Lower leg skin (tissue), 4 donors: Measurements from ENCODE around the gene FGF22. TPM values are rescaled to one million over a fixed set of nuclear protein-coding genes. Genes with fewer than 3 reads are reported as not detected.

Source experiments
- DNase-seq, 2 donors: peaks; one replicate each; pipeline ENCODE4 v3.0.0-alpha.2; 2019; ENCODE audit warnings: low spot score in 2 of 2
- H3K4me3 ChIP-seq: fragments of 200-600 bp; sonication (generic); 2 replicates; pipeline ENCODE4 v1.5.1; 2017; ENCODE audit warnings: mild to moderate bottlenecking, low read depth; ENCODE audit not compliant: poor library complexity, severe bottlenecking
- POLR2A ChIP-seq, 2 donors: fragments of 450-650 bp; IDR thresholded peaks; one replicate each; pipeline ENCODE4 v1.6.1; 2016 to 2017; ENCODE audit warnings: antibody characterized with exemption in 2 of 2, mild to moderate bottlenecking in 1 of 2, moderate library complexity in 1 of 2
- WGBS, 2 donors: methylation state at CpG; one replicate each; pipeline ENCODE4 v1.1.5; 2018; 5-methylcytosine and 5-hydroxymethylcytosine counted together
- intact Hi-C: fragments of 100-400 bp; cut with DNase I; formaldehyde crosslinking; loops from one replicate; pipeline ENCODE4 v1.15.0; 2023; ENCODE audit warnings: low total_unique reads
- total RNA-seq, 4 donors: library from RNA; depleted of rRNA; stranded (reverse); fragments of >200 nt; gene quantifications; one replicate each; pipeline ENCODE4 v1.1.0, GENCODE V29; 2016
- TF ChIP-seq, protein P1 (sequence below), 3 donors: fragments of 450-650 bp; IDR thresholded peaks; one replicate each; pipeline ENCODE4 v1.5.1; 2016; ENCODE audit warnings: antibody characterized with exemption in 3 of 3, mild to moderate bottlenecking in 3 of 3, moderate library complexity in 2 of 3

Gene FGF22
- total RNA-seq, 4 donors from 2014 or later: 16.1 to 41.8 (median 25.6) TPM

DNA sequence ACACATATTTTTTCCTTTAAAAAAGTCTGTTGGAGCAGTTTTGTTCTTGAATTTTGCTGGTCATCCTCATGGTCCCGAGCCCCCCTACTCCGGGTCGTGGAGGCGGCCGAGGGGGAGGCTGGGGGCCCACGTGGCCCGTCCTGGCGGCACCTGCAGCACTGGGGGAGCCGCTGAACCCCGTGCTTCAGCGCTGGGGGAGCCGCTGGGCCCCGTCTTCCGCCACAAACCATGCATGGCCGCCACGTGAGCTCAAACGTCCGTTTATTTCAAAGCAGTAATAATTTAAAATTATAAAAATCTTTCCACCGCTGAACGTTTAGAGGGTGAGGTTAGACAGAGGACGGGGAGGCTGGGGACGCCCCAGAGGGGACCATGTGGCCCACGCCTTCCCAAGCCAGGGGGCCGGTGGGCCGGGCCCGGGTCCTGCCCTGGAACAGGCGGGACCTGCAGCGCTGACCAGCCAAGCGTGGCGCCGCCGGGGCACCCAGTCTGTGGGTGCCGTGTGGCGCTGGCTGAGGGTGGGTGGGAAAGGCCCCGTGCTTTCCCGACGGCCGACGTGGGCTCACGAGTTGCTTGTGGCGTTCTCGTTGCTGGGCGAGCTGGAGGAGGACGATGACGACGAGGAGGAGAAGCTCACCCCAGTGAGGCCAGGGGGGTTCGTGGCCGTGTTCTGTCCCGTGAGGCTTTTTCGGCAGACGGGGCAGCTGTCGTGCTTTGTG is 8.0 kb downstream of the FGF22 start:
- intact Hi-C loops: no loop called here
- WGBS, 2 donors: 90 to 93% methylated on average over 50 to 52 of the region's 52 CpGs
- DNase-seq: no peak
- no peak overlapping the region for H3K4me3 ChIP-seq
- no peak for TF ChIP-seq POLR2A (IDR thresholded peaks at IDR 0.05)
- TF ChIP-seq, protein P1, sequence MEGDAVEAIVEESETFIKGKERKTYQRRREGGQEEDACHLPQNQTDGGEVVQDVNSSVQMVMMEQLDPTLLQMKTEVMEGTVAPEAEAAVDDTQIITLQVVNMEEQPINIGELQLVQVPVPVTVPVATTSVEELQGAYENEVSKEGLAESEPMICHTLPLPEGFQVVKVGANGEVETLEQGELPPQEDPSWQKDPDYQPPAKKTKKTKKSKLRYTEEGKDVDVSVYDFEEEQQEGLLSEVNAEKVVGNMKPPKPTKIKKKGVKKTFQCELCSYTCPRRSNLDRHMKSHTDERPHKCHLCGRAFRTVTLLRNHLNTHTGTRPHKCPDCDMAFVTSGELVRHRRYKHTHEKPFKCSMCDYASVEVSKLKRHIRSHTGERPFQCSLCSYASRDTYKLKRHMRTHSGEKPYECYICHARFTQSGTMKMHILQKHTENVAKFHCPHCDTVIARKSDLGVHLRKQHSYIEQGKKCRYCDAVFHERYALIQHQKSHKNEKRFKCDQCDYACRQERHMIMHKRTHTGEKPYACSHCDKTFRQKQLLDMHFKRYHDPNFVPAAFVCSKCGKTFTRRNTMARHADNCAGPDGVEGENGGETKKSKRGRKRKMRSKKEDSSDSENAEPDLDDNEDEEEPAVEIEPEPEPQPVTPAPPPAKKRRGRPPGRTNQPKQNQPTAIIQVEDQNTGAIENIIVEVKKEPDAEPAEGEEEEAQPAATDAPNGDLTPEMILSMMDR (IDR thresholded peaks at IDR 0.05): no peak

DNA sequence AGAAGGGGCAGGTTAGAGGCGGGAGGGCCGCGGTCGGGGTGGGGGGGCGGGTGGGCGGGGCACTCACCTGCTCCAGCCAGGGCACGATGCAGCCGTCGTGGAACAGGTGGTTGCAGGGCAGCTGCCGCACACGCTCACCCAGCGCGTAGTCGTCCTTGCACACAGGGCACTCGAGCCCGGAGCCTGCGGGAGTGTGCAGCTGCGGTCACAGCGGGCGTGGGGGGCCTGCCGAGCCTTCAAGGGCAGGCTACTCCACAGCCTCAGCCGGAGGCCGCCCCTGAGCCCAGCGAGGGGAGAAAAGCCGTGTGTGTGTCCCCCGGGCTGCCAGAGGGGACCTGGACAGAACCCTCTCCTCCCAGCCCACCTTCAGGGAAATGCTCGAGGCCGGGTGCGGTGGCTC is 8.6 kb downstream of the FGF22 start:
- DNase-seq: no peak
- intact Hi-C loops: no loop called here
- TF ChIP-seq, protein P1 (IDR thresholded peaks at IDR 0.05): no peak
- TF ChIP-seq POLR2A (IDR thresholded peaks at IDR 0.05): no peak
- WGBS, 2 donors: 88 to 89% methylated on average over 16 to 29 of the region's 29 CpGs
- no peak overlapping the region for H3K4me3 ChIP-seq

DNA sequence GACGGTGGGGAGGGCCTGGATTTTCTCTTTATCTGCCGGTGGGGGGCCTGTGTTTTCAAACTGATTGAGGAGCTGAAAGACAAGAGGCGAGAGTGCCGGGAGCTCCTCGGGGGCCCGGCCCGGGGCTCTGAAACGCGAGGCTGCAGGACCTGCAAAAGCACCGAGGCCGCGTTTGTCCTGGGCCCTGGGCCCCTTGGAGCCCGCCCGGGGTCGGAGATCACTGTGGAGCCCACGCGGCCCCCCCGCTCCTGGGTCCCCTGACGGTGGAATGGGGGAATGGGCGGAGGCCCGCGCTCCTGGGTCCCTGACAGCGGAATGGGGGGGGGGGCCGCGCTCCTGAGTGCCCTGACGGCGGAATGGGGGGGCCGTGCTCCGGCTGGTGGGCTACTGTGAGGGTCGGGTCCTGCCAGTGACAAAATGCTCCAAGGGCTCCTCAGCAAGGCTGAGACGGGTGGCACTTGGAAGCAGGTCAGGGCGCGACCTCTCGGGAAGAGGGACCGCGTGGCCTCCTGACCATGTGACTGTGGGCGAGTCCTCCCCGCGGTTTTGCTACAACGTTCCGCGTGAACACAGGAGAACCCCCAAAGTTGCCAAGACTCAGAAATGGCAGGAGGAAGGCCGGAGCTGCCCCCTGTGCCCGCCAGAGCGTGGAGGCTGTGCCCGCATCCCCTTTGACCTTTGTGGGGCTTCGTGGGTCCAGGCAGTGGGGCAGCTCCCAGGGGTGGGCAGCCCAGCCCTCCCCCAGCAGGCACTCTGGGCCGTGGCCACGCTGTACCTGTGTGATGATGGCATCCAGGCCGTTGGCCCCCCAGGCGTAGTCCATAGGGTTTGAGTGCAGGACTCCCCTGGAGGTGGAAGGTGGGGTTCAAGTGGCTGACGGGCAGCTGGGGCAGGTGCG is 9.5 kb downstream of the FGF22 start:
- 93 to 94% methylated on average over 45 to 47 of the region's 53 CpGs for WGBS, 2 donors
- intact Hi-C loops: no loop called here
- TF ChIP-seq, protein P1 (IDR thresholded peaks at IDR 0.05): no peak
- DNase-seq: no peak
- no peak overlapping the region for H3K4me3 ChIP-seq

DNA sequence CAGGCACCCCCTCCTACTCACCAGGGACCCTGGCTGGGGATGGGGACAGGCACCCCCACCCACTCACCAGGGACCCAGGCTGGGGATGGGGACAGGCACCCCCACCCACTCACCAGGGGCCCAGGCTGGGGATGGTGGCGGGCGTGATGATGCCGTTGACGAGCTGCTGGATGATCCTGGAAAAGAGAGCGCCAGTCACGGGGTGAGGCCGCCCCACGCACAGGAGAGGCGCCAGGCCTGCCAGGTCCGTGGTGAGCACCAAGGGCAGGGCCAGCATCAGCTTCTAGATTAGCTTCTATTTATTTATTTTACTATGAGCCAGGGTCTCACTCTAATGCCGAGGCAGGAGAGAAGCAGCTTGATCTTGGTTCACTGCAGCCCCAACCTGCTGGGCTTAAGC is 10.4 kb downstream of the FGF22 start:
- DNase-seq: no peak
- TF ChIP-seq, protein P1 (IDR thresholded peaks at IDR 0.05): no peak
- no peak for TF ChIP-seq POLR2A (IDR thresholded peaks at IDR 0.05)
- no peak overlapping the region for H3K4me3 ChIP-seq
- intact Hi-C loops: no loop called here
- WGBS, 2 donors: 82 to 93% methylated on average over 11 of the region's 11 CpGs

DNA sequence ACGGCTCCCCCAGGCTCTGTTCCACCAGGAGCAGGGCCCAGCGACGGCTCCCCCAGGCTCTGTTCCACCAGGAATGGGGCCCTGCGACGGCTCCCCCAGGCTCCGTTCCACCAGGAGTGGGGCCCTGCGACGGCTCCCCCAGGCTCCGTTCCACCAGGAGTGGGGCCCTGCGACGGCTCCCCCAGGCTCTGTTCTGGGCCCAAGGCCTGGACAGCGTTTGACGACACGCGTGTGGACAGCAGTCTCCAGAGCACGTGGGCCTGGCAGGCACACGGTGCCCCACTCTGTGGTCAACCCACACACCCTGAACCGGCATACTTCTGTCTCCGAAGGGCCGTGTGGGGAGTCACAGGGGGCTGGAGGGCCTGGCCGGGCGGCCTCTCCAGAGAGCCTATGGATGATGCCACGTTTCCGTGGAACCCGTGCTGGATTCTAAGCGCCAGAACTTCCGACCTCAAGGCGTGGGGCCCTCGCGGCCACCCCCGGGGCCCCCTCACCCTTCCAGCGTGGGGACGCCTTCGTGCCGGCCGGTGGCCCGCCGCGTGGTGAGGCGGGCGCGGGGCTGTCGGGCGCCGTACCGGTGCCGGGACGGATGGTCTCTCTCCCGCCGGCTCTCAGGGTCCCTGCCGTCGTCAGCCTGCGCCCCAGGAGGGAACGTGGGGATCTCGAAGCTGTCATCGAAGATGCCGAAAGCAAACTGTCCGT is 11.6 kb downstream of the FGF22 start:
- WGBS, 2 donors: 94 to 97% methylated on average over 32 to 58 of the region's 58 CpGs
- TF ChIP-seq, protein P1 (IDR thresholded peaks at IDR 0.05): no peak
- no peak for TF ChIP-seq POLR2A (IDR thresholded peaks at IDR 0.05)
- no peak overlapping the region for H3K4me3 ChIP-seq
- DNase-seq: no peak
- intact Hi-C loops: no loop called here
